Loucy (cell line): Measurements from ENCODE around the gene DDR2.
"Not testable (repeated sequence)": the region's sequence is repeated elsewhere in the genome, so short reads cannot be mapped to it uniquely, and the experiment has no call there.

Source experiments
- H2AFZ ChIP-seq: fragments of 200-600 bp; sonication (generic); 2 replicates; pipeline ENCODE4 v1.6.0; 2016; ENCODE audit warnings: antibody characterized with exemption, mild to moderate bottlenecking, low read length, moderate library complexity
- H3F3A ChIP-seq: fragments of 200-600 bp; 2 replicates; pipeline ENCODE4 v1.6.0; 2016; ENCODE audit warnings: antibody characterized with exemption, low read depth, mild to moderate bottlenecking
- H3K27me3 ChIP-seq: fragments of 200-600 bp; sonication (generic); 2 replicates; pipeline ENCODE4 v1.6.1; 2014; ENCODE audit warnings: low read length, mild to moderate bottlenecking; ENCODE audit not compliant: insufficient read depth, poor library complexity, severe bottlenecking
- H3K36me3 ChIP-seq: fragments of 200-600 bp; sonication (generic); 2 replicates; pipeline ENCODE4 v1.6.1; 2016; ENCODE audit warnings: low read length; ENCODE audit not compliant: insufficient read depth
- H3K4me1 ChIP-seq: fragments of 200-600 bp; sonication (generic); 2 replicates; pipeline ENCODE4 v1.5.1; 2014; ENCODE audit warnings: low read length, mild to moderate bottlenecking; ENCODE audit not compliant: insufficient read depth, poor library complexity, severe bottlenecking
- H3K4me2 ChIP-seq: fragments of 200-600 bp; sonication (generic); 2 replicates; pipeline ENCODE4 v1.6.0; 2014; ENCODE audit warnings: antibody characterized with exemption, low read length, low read depth, mild to moderate bottlenecking; ENCODE audit not compliant: poor library complexity, severe bottlenecking
- H3K4me3 ChIP-seq: fragments of 200-600 bp; sonication (generic); 2 replicates; pipeline ENCODE4 v1.5.1; 2014; ENCODE audit warnings: low read length, mild to moderate bottlenecking, mixed read lengths; ENCODE audit not compliant: poor library complexity, severe bottlenecking
- H3K79me2 ChIP-seq: fragments of 200-600 bp; sonication (generic); 2 replicates; pipeline ENCODE4 v1.6.1; 2014; ENCODE audit warnings: low read length; ENCODE audit not compliant: insufficient read depth
- H3K9ac ChIP-seq: fragments of 200-600 bp; sonication (generic); 2 replicates; pipeline ENCODE4 v1.6.0; 2014; ENCODE audit warnings: mild to moderate bottlenecking, low read depth, low read length, moderate library complexity; ENCODE audit not compliant: poor library complexity, severe bottlenecking
- H3K9me2 ChIP-seq: fragments of 200-600 bp; sonication (generic); replicated peaks from 2 replicates; pipeline ENCODE4 v1.6.1; 2016; ENCODE audit warnings: low read depth, low read length, mixed read lengths
- H3K9me3 ChIP-seq: fragments of 200-600 bp; sonication (generic); 2 replicates; pipeline ENCODE4 v1.6.1; 2014; ENCODE audit warnings: mild to moderate bottlenecking, antibody characterized with exemption, low read length, low read depth; ENCODE audit not compliant: insufficient read depth
- H4K20me1 ChIP-seq: fragments of 200-600 bp; sonication (generic); 2 replicates; pipeline ENCODE4 v1.6.0; 2014; ENCODE audit warnings: antibody characterized with exemption, low read length, mild to moderate bottlenecking; ENCODE audit not compliant: insufficient read depth, poor library complexity, severe bottlenecking
- CTCF ChIP-seq: fragments of 200-600 bp; sonication (generic); conservative IDR thresholded peaks from 2 replicates; pipeline ENCODE4 v1.5.1; 2014; ENCODE audit warnings: mild to moderate bottlenecking, antibody characterized with exemption, low read length

Gene DDR2

GRCh38 chr1:162790303-162790984 lies 158.2 kb downstream of the DDR2 start, which contains the start of gene HSD17B7:
Gene HSD17B7 (plus strand): TSS chr1:162790702. CDS start chr1:162790801, 99 bp downstream.
- peak within 1 kb of the TSS; percentile 71 for H3K9ac ChIP-seq
- peak within 1 kb of the TSS; percentile 86 for H2AFZ ChIP-seq
- TF ChIP-seq CTCF, result 0 out of 2 replicates have a peak, but pooled peaks have one; percentile 9
- not testable (repeated sequence) for H3K36me3 ChIP-seq, H3K9me3 ChIP-seq, H4K20me1 ChIP-seq, H3K9me2 ChIP-seq, H3K4me1 ChIP-seq, H3K27me3 ChIP-seq, H3F3A ChIP-seq
- peaks cover 31% of the 10 kb centered on the region; the same call in 1 of the 2 replicates for H3K79me2 ChIP-seq
- H3K4me2 ChIP-seq, result peak within 1 kb of the TSS; percentile 92
- peak within 1 kb of the TSS; percentile 70 for H3K4me3 ChIP-seq

GRCh38 chr1:162790985-162791357 lies 158.7 kb downstream of the DDR2 start:
- peak overlapping the region; percentile 63 for H3K4me2 ChIP-seq
- H2AFZ ChIP-seq, H3F3A ChIP-seq, H3K4me1 ChIP-seq, H3K27me3 ChIP-seq, H3K9me2 ChIP-seq, H4K20me1 ChIP-seq, H3K9me3 ChIP-seq, H3K36me3 ChIP-seq: not testable (repeated sequence)
- peaks cover 31% of the 10 kb centered on the region; the same call in 1 of the 2 replicates for H3K79me2 ChIP-seq
- H3K4me3 ChIP-seq, result peak overlapping the region; percentile 70
- peak overlapping the region; percentile 71 for H3K9ac ChIP-seq

GRCh38 chr1:162794284-162794683 lies 162.0 kb downstream of the DDR2 start:
- H3K9me3 ChIP-seq, H3K36me3 ChIP-seq, H3K27me3 ChIP-seq, H2AFZ ChIP-seq, H3K9me2 ChIP-seq, H3K4me1 ChIP-seq, H3K9ac ChIP-seq, H4K20me1 ChIP-seq, H3F3A ChIP-seq: not testable (repeated sequence)
- H3K4me3 ChIP-seq, result peak overlapping the region; percentile 57
- H3K4me2 ChIP-seq, result peak overlapping the region; percentile 63
- peaks cover 31% of the 10 kb centered on the region; the same call in 1 of the 2 replicates for H3K79me2 ChIP-seq

GRCh38 chr1:162796617-162797279 lies 164.5 kb downstream of the DDR2 start:
- H3K79me2 ChIP-seq, result peaks cover 44% of the 10 kb centered on the region; the same call in 1 of the 2 replicates
- not testable (repeated sequence) for H2AFZ ChIP-seq, H3F3A ChIP-seq, H3K9me3 ChIP-seq, H3K4me1 ChIP-seq, H3K27me3 ChIP-seq, H3K9me2 ChIP-seq
- H3K4me2 ChIP-seq, result peak overlapping the region; percentile 63
- H3K4me3 ChIP-seq, result peak overlapping the region; percentile 29
- H3K36me3 ChIP-seq, result peaks cover 26% of the 10 kb centered on the region; the same call in 1 of the 2 replicates
- H4K20me1 ChIP-seq, result peaks cover 13% of the 10 kb centered on the region
- peak overlapping the region; percentile 32 for H3K9ac ChIP-seq
